ENCODE measurements around the gene EGFL7. TPM values are rescaled to one million over a fixed set of nuclear protein-coding genes. Genes with fewer than 3 reads are reported as not detected.
A peak's percentile ranks its signal among the peaks of the same experiment; 100 is the strongest.

EGFL7 gene
- total RNA-seq, 1 donor from 2014 or later = 272 TPM

DNA sequence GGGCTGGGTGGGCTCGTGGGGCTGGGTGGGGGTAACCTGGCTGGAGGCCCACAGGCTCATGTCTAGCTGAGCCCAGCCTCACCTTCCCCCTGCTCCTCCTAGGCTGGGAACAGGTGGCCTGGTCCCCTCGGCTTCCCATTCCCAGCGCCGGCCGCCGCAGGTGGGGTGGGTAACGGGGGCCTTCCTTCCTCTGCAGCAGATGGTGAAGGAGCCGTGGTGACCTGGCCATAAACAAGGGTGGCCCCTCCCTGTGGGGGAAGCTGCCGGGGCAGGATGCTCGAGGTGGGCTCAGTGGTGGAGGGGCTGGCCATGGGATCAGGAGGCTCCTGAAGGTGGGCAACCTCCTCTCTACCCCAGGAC, 41.0 kb upstream of the EGFL7 start:
- intact Hi-C loops (cut with DNase I) = no loop called here
- Histone ChIP-seq H3K4me1 (peaks cover 88% of the 10 kb centered on the region), H3K27me3 (no peaks in the 10 kb centered on the region), H3K4me3 (no peak overlapping the region), H3K27ac (peak overlapping the region; percentile 8), H3K36me3 (no peaks in the 10 kb centered on the region), H3K9me3 (no peaks in the 10 kb centered on the region)
- TF ChIP-seq POLR2AphosphoS5 (IDR thresholded peaks at IDR 0.05; ENCODE audit: insufficient read depth in 1 of 2, low read depth in 1 of 2) (no peak), CTCF (IDR thresholded peaks at IDR 0.05) (no peak), POLR2A (IDR thresholded peaks at IDR 0.05) (no peak)
- DNase-seq (ENCODE audit: extremely low spot score in 2 of 2) = no peak

DNA sequence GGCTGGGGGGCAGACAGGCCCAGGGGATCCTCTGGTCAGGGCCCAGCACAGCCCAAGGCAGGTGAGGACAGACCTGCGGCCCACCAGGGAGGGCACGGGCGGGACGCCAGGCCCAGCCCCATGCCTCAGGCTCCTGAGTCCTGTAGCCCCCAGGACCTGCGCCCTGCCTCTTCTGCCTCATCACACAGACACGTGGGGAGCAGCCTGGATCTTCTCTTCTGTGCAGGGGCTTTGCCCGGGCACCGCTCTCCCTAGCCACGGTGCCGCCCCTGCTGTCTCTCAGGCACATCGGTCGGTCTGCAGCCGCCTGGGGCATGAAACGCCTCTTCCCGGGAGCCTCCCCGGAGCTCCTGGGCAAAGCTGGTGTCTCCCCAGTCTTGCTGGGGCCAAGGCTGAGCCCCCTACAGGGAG, 40.2 kb upstream of the EGFL7 start:
- Histone ChIP-seq H3K36me3 (no peaks in the 10 kb centered on the region), H3K4me1 (peaks cover 94% of the 10 kb centered on the region), H3K9me3 (no peaks in the 10 kb centered on the region), H3K27ac (peak overlapping the region; percentile 80), H3K27me3 (no peaks in the 10 kb centered on the region), H3K4me3 (no peak overlapping the region)
- TF ChIP-seq POLR2A (IDR thresholded peaks at IDR 0.05) = no peak
- no peak for TF ChIP-seq POLR2AphosphoS5 (IDR thresholded peaks at IDR 0.05; ENCODE audit: insufficient read depth in 1 of 2, low read depth in 1 of 2)
- no peak for TF ChIP-seq CTCF (IDR thresholded peaks at IDR 0.05)
- intact Hi-C loops (cut with DNase I) = no loop called here
- DNase-seq (ENCODE audit: extremely low spot score in 2 of 2) = no peak

DNA sequence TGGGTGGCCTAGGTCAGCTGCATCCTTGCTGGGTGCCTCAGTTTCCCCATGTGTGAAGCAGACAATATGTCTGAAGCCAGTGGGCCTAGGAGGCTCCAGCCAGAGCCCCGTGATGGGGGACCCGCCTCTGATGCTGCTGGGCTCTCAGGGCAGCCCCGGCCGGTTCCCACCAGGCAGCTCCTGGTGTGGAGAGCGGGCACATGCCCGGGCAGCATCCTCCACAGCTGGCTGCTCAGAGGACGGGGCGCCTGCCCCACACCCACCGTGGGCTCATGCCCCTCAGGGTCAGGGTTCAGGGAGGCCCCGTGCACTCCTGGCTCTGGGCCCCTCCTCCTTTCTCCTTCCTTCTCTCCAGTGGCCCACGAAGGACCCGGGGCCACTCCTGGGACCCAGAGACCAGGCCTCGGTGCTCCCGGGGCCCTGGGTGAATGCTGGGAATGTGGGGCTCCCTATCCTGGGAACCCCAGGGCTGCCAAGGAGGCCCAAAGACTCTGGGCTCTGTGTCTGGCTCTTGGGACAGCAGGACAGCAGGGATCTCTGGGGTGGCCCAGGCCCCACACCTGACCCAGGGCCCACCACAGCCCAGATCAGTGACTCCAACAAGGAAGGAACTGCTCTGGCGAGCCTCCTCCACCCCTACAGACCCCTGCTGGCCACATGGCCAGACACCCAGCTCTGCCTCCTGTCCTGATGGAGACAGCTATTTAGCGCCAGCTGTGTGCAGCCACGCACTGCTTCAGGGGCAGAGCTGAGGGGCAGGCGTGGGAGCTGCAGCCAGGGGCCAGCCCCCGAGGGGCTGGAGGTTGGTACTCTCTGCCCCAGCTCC, 39.5 kb upstream of the EGFL7 start:
- Histone ChIP-seq H3K36me3 (no peaks in the 10 kb centered on the region), H3K27me3 (no peaks in the 10 kb centered on the region), H3K4me1 (peaks cover 87% of the 10 kb centered on the region), H3K27ac (peak overlapping the region; percentile 80), H3K9me3 (no peaks in the 10 kb centered on the region), H3K4me3 (no peak overlapping the region)
- TF ChIP-seq POLR2A (IDR thresholded peaks at IDR 0.05) = no peak
- TF ChIP-seq CTCF (IDR thresholded peaks at IDR 0.05) = no peak
- no peak for DNase-seq (ENCODE audit: extremely low spot score in 2 of 2)
- intact Hi-C loops (cut with DNase I) = no loop called here

- Histone ChIP-seq H3K27me3 (no peaks in the 10 kb centered on the region), H3K27ac (peak overlapping the region; percentile 80), H3K9me3 (no peaks in the 10 kb centered on the region), H3K4me3 (no peak overlapping the region), H3K4me1 (peaks cover 81% of the 10 kb centered on the region), H3K36me3 (no peaks in the 10 kb centered on the region)
- DNase-seq (ENCODE audit: extremely low spot score in 2 of 2) = no peak
- intact Hi-C loops (cut with DNase I) = loop anchor here (2.0 kb wide), 1 partner anchor 133 kb away; no protein-coding TSS in a partner anchor
- TF ChIP-seq POLR2AphosphoS5 (IDR thresholded peaks at IDR 0.05; ENCODE audit: insufficient read depth in 1 of 2, low read depth in 1 of 2) (peak; percentile 56 to 65), POLR2A (IDR thresholded peaks at IDR 0.05) (no peak)
Observed at GRCh38 chr9:136623842-136624183, 38.9 kb upstream of the EGFL7 start.

DNA sequence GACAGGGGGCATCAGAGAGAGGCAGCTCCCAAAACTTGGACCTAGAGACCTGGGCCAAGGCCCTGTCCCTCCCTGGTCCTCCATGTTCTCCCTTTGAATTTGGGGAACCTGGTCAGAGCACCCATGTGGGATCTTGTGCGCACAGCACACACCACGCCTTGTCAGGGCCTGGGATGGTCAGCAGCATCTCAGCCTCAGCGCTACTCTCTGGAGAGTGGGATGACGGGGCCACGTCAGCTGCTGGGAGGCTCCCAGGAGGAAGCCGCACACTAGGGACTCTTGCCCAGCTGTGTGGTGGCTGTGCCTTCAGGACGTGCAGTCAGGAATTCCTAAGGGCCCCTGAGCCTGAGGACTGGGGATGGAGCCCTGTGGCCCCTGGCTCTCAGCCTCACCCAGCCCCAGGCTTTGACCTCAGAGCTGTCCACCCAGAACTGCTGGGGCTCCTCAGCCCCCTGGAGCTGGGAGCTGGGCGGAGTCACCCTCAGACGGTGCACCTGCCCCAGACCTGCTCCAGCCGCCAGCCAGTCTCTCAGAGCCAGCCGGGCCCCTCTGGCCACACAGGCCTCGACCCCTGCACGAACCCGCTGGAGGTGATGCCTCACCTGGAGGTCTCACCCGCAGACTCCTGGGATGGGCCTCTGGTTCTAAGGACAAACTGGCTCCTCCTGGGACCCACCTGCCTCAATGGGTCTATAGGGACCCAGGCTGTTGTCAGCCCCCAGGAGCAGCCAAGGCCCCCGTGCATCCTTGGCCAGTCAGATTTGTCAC, 38.3 kb upstream of the EGFL7 start:
- intact Hi-C loops (cut with DNase I) = loop anchor here (2.0 kb wide), 1 partner anchor 134 kb away; no protein-coding TSS in a partner anchor
- DNase-seq (ENCODE audit: extremely low spot score in 2 of 2) = no peak
- Histone ChIP-seq H3K9me3 (no peaks in the 10 kb centered on the region), H3K4me3 (no peak overlapping the region), H3K4me1 (peaks cover 76% of the 10 kb centered on the region), H3K36me3 (no peaks in the 10 kb centered on the region), H3K27me3 (no peaks in the 10 kb centered on the region), H3K27ac (peak overlapping the region; percentile 36)
- TF ChIP-seq CTCF (IDR thresholded peaks at IDR 0.05) = no peak
- TF ChIP-seq POLR2A (IDR thresholded peaks at IDR 0.05) = no peak
- no peak for TF ChIP-seq POLR2AphosphoS5 (IDR thresholded peaks at IDR 0.05; ENCODE audit: insufficient read depth in 1 of 2, low read depth in 1 of 2)

Data from vagina (tissue), 2 donors.